Fibroblast of lung (primary cell): Measurements from ENCODE around the gene HILPDA. TPM values are rescaled to one million over a fixed set of nuclear protein-coding genes. Genes with fewer than 3 reads are reported as not detected.
A peak's percentile ranks its signal among the peaks of the same experiment; 100 is the strongest.

Experiments
- DNase-seq, 2 donors: peaks; one replicate each; pipeline versions ENCODE4 v3.0.0 to v3.0.0-alpha.2; 2010; ENCODE audit warnings: low read depth in 2 of 2
- H2AFZ ChIP-seq: 2 replicates; pipeline ENCODE4 v1.5.1; 2012; ENCODE audit warnings: low read length, control low read depth, inconsistent platforms
- H3K27ac ChIP-seq: 2 replicates; pipeline ENCODE4 v1.5.1; 2011; ENCODE audit warnings: low read length, control low read depth; ENCODE audit not compliant: insufficient read depth
- H3K27me3 ChIP-seq: 2 replicates; pipeline ENCODE4 v1.5.1; 2011; ENCODE audit warnings: mild to moderate bottlenecking, low read length; ENCODE audit not compliant: control insufficient read depth, insufficient read depth
- H3K36me3 ChIP-seq: 2 replicates; pipeline ENCODE4 v1.5.1; 2011; ENCODE audit warnings: low read length; ENCODE audit not compliant: control insufficient read depth, insufficient read depth
- H3K4me1 ChIP-seq: 2 replicates; pipeline ENCODE4 v1.5.1; 2011; ENCODE audit warnings: low read length; ENCODE audit not compliant: control insufficient read depth, insufficient read depth; ENCODE audit errors: extremely low read depth
- H3K4me2 ChIP-seq: 2 replicates; pipeline ENCODE4 v1.5.1; 2011; ENCODE audit warnings: low read length, control low read depth; ENCODE audit not compliant: insufficient read depth; ENCODE audit errors: extremely low read depth
- H3K4me3 ChIP-seq, 4 experiments: fragments of 200-600 bp in 1 of 4; sonication (generic) in 1 of 4; replicated peaks in 1 of 4; 2 replicates each; pipeline ENCODE4 v1.5.1; 2011 to 2016; ENCODE audit warnings: low read length in 4 of 4, low read depth in 3 of 4, mild to moderate bottlenecking in 3 of 4, control low read depth in 2 of 4, inconsistent platforms in 1 of 4, mixed read lengths in 1 of 4; ENCODE audit not compliant: insufficient read depth in 1 of 4; ENCODE audit errors: control extremely low read depth in 1 of 4
- H3K79me2 ChIP-seq: 2 replicates; pipeline ENCODE4 v1.5.1; 2012; ENCODE audit warnings: mild to moderate bottlenecking, low read length, inconsistent platforms; ENCODE audit not compliant: control insufficient read depth, insufficient read depth
- H3K9ac ChIP-seq: 2 replicates; pipeline ENCODE4 v1.5.1; 2011; ENCODE audit warnings: mild to moderate bottlenecking, low read length, control low read depth; ENCODE audit not compliant: insufficient read depth
- H3K9me3 ChIP-seq: 2 replicates; pipeline ENCODE4 v1.5.1; 2012; ENCODE audit warnings: low read depth, low read length; ENCODE audit not compliant: control insufficient read depth, insufficient read depth
- H4K20me1 ChIP-seq: 2 replicates; pipeline ENCODE4 v1.5.1; 2011; ENCODE audit warnings: low read length; ENCODE audit not compliant: control insufficient read depth, insufficient read depth; ENCODE audit errors: extremely low read depth
- EZH2 ChIP-seq: IDR thresholded peaks from 2 replicates; pipeline ENCODE4 v1.5.1; 2012; ENCODE audit warnings: low read length, control low read depth, mild to moderate bottlenecking; ENCODE audit errors: missing control alignments
- polyA plus RNA-seq, 2 donors: library from polyadenylated mRNA; depleted of rRNA in 1 of 2; stranded (reverse) in 1 of 2; unstranded in 1 of 2; fragments of >200 nt; gene quantifications; 2 replicates each; pipeline ENCODE4 v1.2.1, GENCODE V29; 2011 to 2012; ENCODE audit warnings: missing spikeins in 1 of 2
- total RNA-seq: library from RNA; depleted of rRNA; stranded (reverse); fragments of >200 nt; gene quantifications from 2 replicates; pipeline ENCODE4 v1.2.1, GENCODE V29; 2014
- TF ChIP-seq, protein P1 (sequence below), 2 donors: IDR thresholded peaks in 1 of 2; conservative IDR thresholded peaks in 1 of 2; 1 replicate in 1 of 2; 2 replicates in 1 of 2; pipeline ENCODE4 v1.5.1; 2011 to 2012; ENCODE audit warnings: low read length in 2 of 2, control low read depth in 1 of 2, inconsistent platforms in 1 of 2, low read depth in 1 of 2, mild to moderate bottlenecking in 1 of 2

The HILPDA gene
- total and polyA plus RNA-seq, 2 donors (not counting 1 experiment from before 2014, with no cell fraction given): 17.7 to 20.1 TPM

DNA sequence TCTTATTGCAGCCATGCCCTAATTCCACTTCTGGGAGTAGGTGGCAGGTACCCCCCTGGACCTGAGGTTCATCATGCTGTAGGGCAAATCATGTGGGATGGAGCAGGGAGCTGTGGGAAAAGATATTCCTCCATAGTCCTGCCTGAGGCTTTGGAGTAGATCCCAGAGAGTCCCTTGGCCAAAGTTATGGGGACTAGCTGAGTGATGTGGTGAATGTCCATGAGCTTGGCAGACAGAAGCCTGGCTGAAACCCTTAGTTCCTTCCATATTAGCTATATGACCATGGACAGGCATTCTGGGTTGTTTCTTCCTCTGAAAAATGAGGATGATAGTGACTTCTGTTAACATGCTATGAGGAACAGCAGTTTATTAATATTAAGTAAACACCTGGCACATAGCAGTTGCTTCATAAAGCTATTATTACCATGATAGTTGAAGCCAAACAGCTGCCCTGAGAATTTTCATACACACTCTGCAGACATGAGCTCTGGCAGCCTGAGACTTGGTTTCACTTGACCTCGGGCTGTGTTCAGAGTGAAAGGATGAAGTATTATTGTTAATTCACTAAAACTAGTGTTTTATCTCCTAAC is 30.9 kb upstream of the HILPDA start:
- H3K4me2 ChIP-seq: no peak overlapping the region
- no peaks in the 10 kb centered on the region for H3K36me3 ChIP-seq
- no peak for DNase-seq
- H3K4me3 ChIP-seq: no peak overlapping the region
- H3K27ac ChIP-seq: no peak overlapping the region
- H3K27me3 ChIP-seq: no peaks in the 10 kb centered on the region
- no peaks in the 10 kb centered on the region for H3K79me2 ChIP-seq
- TF ChIP-seq, protein P1, sequence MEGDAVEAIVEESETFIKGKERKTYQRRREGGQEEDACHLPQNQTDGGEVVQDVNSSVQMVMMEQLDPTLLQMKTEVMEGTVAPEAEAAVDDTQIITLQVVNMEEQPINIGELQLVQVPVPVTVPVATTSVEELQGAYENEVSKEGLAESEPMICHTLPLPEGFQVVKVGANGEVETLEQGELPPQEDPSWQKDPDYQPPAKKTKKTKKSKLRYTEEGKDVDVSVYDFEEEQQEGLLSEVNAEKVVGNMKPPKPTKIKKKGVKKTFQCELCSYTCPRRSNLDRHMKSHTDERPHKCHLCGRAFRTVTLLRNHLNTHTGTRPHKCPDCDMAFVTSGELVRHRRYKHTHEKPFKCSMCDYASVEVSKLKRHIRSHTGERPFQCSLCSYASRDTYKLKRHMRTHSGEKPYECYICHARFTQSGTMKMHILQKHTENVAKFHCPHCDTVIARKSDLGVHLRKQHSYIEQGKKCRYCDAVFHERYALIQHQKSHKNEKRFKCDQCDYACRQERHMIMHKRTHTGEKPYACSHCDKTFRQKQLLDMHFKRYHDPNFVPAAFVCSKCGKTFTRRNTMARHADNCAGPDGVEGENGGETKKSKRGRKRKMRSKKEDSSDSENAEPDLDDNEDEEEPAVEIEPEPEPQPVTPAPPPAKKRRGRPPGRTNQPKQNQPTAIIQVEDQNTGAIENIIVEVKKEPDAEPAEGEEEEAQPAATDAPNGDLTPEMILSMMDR (conservative IDR thresholded peaks at IDR 0.05 in 1 of 2, IDR thresholded peaks at IDR 0.05 in 1 of 2; ENCODE audit: low read depth in 1 of 2, low read length in 2 of 2): no peak
- TF ChIP-seq EZH2: no peak
- no peak overlapping the region for H3K9ac ChIP-seq
- H2AFZ ChIP-seq: no peak overlapping the region
- no peaks in the 10 kb centered on the region for H3K4me1 ChIP-seq
- no peaks in the 10 kb centered on the region for H4K20me1 ChIP-seq
- no peaks in the 10 kb centered on the region for H3K9me3 ChIP-seq

DNA sequence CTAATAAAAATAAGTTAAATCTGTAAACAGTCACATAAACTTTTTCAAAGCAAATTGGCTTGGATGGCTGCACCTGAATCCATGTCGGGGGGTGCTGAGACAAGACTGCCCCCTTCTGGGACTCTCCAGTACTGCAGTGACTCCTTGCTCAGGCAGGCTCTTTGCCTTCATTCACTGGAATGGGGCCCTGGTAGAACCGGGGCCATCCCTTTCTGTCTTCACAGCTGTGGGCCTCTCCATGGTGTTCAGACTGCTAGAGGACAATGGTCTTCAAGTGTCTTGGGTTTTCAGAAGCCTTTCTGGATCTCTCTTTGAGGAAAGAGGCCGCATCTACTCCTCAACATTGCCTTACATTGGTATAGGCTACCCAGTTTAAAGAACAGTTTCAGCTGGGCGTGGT is 29.8 kb upstream of the HILPDA start:
- DNase-seq: peak; percentile 27 to 66
- no peaks in the 10 kb centered on the region for H3K36me3 ChIP-seq
- no peaks in the 10 kb centered on the region for H3K79me2 ChIP-seq
- H3K4me1 ChIP-seq: no peaks in the 10 kb centered on the region
- no peak overlapping the region for H3K4me2 ChIP-seq
- no peak overlapping the region for H3K27ac ChIP-seq
- no peaks in the 10 kb centered on the region for H4K20me1 ChIP-seq
- no peak overlapping the region for H3K9ac ChIP-seq
- no peak overlapping the region for H3K4me3 ChIP-seq
- no peaks in the 10 kb centered on the region for H3K9me3 ChIP-seq
- no peak overlapping the region for H2AFZ ChIP-seq
- TF ChIP-seq, protein P1 (conservative IDR thresholded peaks at IDR 0.05 in 1 of 2, IDR thresholded peaks at IDR 0.05 in 1 of 2; ENCODE audit: low read depth in 1 of 2, low read length in 2 of 2): peak; percentile 93 to 97
- no peak for TF ChIP-seq EZH2
- H3K27me3 ChIP-seq: no peaks in the 10 kb centered on the region

GRCh38 chr7:128427289-128427891 is 28.3 kb upstream of the HILPDA start:
- Histone ChIP-seq H3K27me3 (no peaks in the 10 kb centered on the region), H3K4me3 (no peak overlapping the region), H3K27ac (no peak overlapping the region), H2AFZ (no peak overlapping the region), H3K4me1 (no peaks in the 10 kb centered on the region), H3K9me3 (no peaks in the 10 kb centered on the region), H3K36me3 (no peaks in the 10 kb centered on the region), H4K20me1 (no peaks in the 10 kb centered on the region), H3K4me2 (no peak overlapping the region), H3K79me2 (no peaks in the 10 kb centered on the region), H3K9ac (no peak overlapping the region)
- DNase-seq: peak; percentile 42 to 73
- TF ChIP-seq, protein P1 (conservative IDR thresholded peaks at IDR 0.05 in 1 of 2, IDR thresholded peaks at IDR 0.05 in 1 of 2; ENCODE audit: low read depth in 1 of 2, low read length in 2 of 2): peak; percentile 54 to 62
- TF ChIP-seq EZH2: no peak
